Astrocyte (in vitro differentiated cells and primary cell): Measurements from ENCODE around the gene ARSI. TPM values are rescaled to one million over a fixed set of nuclear protein-coding genes. Genes with fewer than 3 reads are reported as not detected.
A peak's percentile ranks its signal among the peaks of the same experiment; 100 is the strongest.

Experiments used
- DNase-seq: peaks from one replicate; pipeline ENCODE4 v3.0.0-alpha.2; 2010; ENCODE audit warnings: low read depth
- FAIRE-seq: peaks from 2 replicates; lab custom pipeline; 2011; peaks lifted over from hg19 to GRCh38; lab: Jason Lieb, UNC
- H2AFZ ChIP-seq: 2 replicates; pipeline ENCODE4 v1.6.0; 2012; ENCODE audit warnings: low read depth, low read length, inconsistent platforms
- H3K27ac ChIP-seq: 2 replicates; pipeline ENCODE4 v1.5.1; 2011; ENCODE audit warnings: low read depth, low read length, inconsistent platforms
- H3K27me3 ChIP-seq: 2 replicates; pipeline ENCODE4 v1.6.0; 2011; ENCODE audit warnings: low read length, inconsistent platforms; ENCODE audit not compliant: insufficient read depth
- H3K36me3 ChIP-seq: 2 replicates; pipeline ENCODE4 v1.5.1; 2011; ENCODE audit warnings: low read length, inconsistent platforms; ENCODE audit not compliant: insufficient read depth
- H3K4me1 ChIP-seq: 2 replicates; pipeline ENCODE4 v1.5.1; 2011; ENCODE audit warnings: low read length, inconsistent platforms; ENCODE audit not compliant: insufficient read depth
- H3K4me2 ChIP-seq: 2 replicates; pipeline ENCODE4 v1.6.0; 2012; ENCODE audit warnings: low read length, inconsistent platforms
- H3K4me3 ChIP-seq: 2 replicates; pipeline ENCODE4 v1.5.1; 2011; ENCODE audit warnings: low read depth, mild to moderate bottlenecking, low read length, inconsistent platforms; ENCODE audit not compliant: insufficient read depth
- H3K79me2 ChIP-seq: 2 replicates; pipeline ENCODE4 v1.6.0; 2012; ENCODE audit warnings: mild to moderate bottlenecking, low read length, inconsistent platforms; ENCODE audit not compliant: insufficient read depth
- H3K9ac ChIP-seq: 2 replicates; pipeline ENCODE4 v1.6.0; 2012; ENCODE audit warnings: mild to moderate bottlenecking, low read length, inconsistent platforms
- H3K9me3 ChIP-seq: 2 replicates; pipeline ENCODE4 v1.5.1; 2012; ENCODE audit warnings: low read depth, mild to moderate bottlenecking, low read length, inconsistent platforms; ENCODE audit not compliant: insufficient read depth
- H4K20me1 ChIP-seq: 2 replicates; pipeline ENCODE4 v1.6.0; 2012; ENCODE audit warnings: low read length, inconsistent platforms; ENCODE audit not compliant: insufficient read depth
- H3K27ac Mint-ChIP-seq: one replicate; pipeline ENCODE4 v1.8.0; 2021; ENCODE audit warnings: mild to moderate bottlenecking, mixed read lengths; ENCODE audit not compliant: unreplicated experiment
- H3K27me3 Mint-ChIP-seq: one replicate; pipeline ENCODE4 v1.8.0; 2021; ENCODE audit warnings: low read depth, mixed read lengths; ENCODE audit not compliant: unreplicated experiment
- H3K36me3 Mint-ChIP-seq: one replicate; pipeline ENCODE4 v1.8.0; 2021; ENCODE audit warnings: low read depth, mixed read lengths; ENCODE audit not compliant: unreplicated experiment
- H3K4me1 Mint-ChIP-seq: one replicate; pipeline ENCODE4 v1.8.0; 2021; ENCODE audit warnings: low read depth, mixed read lengths; ENCODE audit not compliant: unreplicated experiment
- H3K4me3 Mint-ChIP-seq: one replicate; pipeline ENCODE4 v1.8.0; 2021; ENCODE audit warnings: mild to moderate bottlenecking, moderate library complexity, mixed read lengths; ENCODE audit not compliant: unreplicated experiment
- H3K9me3 Mint-ChIP-seq: one replicate; pipeline ENCODE4 v1.8.0; 2021; ENCODE audit warnings: mild to moderate bottlenecking, mixed read lengths; ENCODE audit not compliant: unreplicated experiment
- EZH2 ChIP-seq: IDR thresholded peaks from 2 replicates; pipeline ENCODE4 v1.6.1; 2012; ENCODE audit warnings: mild to moderate bottlenecking, low read length, inconsistent platforms; ENCODE audit not compliant: insufficient read depth
- total RNA-seq: library from RNA; stranded (reverse); gene quantifications from 2 replicates; pipeline ENCODE4 v1.2.1, GENCODE V29; 2021
- TF ChIP-seq, protein P1 (sequence below): IDR thresholded peaks from 2 replicates; pipeline ENCODE4 v1.5.1; 2011; ENCODE audit warnings: low read depth, mild to moderate bottlenecking, inconsistent platforms, low read length, moderate library complexity; ENCODE audit not compliant: insufficient read depth

Gene ARSI
- total RNA-seq, 1 donor from 2014 or later: 23.0 TPM

DNA sequence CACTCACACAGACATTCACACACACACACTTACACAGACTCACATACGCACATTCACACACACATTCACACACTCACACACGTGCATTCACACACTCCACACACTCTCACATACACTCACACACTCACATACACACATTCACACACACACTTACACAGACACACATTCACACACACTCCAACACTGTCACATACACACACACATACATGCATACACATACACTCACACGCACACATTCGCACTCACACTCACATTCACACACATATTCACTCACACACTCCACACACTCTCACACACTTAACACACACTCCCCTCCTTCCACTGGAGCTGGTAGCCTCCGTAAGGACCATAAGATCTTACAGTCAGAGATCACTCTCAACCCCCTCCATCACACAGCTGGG is 39.3 kb downstream of the ARSI start:
- Mint-ChIP-seq H3K36me3 (no peaks in the 10 kb centered on the region), H3K4me1 (peaks cover 34% of the 10 kb centered on the region), H3K27me3 (peaks cover under 1% of the 10 kb centered on the region), H3K27ac (no peak overlapping the region), H3K4me3 (no peak overlapping the region), H3K9me3 (no peaks in the 10 kb centered on the region)
- H3K27me3 ChIP-seq: no peaks in the 10 kb centered on the region
- no peaks in the 10 kb centered on the region for H3K79me2 ChIP-seq
- no peak overlapping the region for H3K4me3 ChIP-seq
- no peaks in the 10 kb centered on the region for H4K20me1 ChIP-seq
- no peak overlapping the region for H2AFZ ChIP-seq
- no peak for TF ChIP-seq EZH2
- TF ChIP-seq, protein P1, sequence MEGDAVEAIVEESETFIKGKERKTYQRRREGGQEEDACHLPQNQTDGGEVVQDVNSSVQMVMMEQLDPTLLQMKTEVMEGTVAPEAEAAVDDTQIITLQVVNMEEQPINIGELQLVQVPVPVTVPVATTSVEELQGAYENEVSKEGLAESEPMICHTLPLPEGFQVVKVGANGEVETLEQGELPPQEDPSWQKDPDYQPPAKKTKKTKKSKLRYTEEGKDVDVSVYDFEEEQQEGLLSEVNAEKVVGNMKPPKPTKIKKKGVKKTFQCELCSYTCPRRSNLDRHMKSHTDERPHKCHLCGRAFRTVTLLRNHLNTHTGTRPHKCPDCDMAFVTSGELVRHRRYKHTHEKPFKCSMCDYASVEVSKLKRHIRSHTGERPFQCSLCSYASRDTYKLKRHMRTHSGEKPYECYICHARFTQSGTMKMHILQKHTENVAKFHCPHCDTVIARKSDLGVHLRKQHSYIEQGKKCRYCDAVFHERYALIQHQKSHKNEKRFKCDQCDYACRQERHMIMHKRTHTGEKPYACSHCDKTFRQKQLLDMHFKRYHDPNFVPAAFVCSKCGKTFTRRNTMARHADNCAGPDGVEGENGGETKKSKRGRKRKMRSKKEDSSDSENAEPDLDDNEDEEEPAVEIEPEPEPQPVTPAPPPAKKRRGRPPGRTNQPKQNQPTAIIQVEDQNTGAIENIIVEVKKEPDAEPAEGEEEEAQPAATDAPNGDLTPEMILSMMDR: no peak
- FAIRE-seq (peak; percentile 84), DNase-seq (no peak)
- H3K27ac ChIP-seq: peak overlapping the region; percentile 9
- peak overlapping the region; percentile 17 for H3K9ac ChIP-seq
- H3K36me3 ChIP-seq: no peaks in the 10 kb centered on the region
- H3K4me1 ChIP-seq: peaks cover 22% of the 10 kb centered on the region
- H3K9me3 ChIP-seq: no peaks in the 10 kb centered on the region
- peak overlapping the region; percentile 75 for H3K4me2 ChIP-seq

DNA sequence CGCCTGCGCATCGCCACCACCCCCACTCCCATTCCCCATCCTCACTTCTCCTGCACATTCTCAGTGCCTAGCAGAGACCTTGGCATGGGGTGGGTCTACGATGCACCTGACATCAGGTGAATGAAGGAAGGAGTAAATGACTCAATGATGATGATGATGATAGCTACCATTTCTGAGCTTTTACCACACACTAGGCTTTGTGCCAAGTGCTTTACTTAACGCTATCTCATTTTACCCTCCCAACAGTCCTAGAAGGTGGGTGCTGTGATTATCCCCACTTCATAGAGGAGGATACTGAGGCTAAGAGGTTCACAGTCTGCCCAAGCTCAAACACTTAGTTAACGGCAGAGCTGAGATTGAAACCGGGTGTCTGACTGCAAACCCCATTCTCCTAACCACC is 40.2 kb downstream of the ARSI start:
- no peaks in the 10 kb centered on the region for H3K36me3 Mint-ChIP-seq
- H2AFZ ChIP-seq: no peak overlapping the region
- H3K79me2 ChIP-seq: no peaks in the 10 kb centered on the region
- no peaks in the 10 kb centered on the region for H3K27me3 ChIP-seq
- no peaks in the 10 kb centered on the region for H3K27me3 Mint-ChIP-seq
- no peaks in the 10 kb centered on the region for H3K9me3 ChIP-seq
- H3K27ac Mint-ChIP-seq: no peak overlapping the region
- peaks cover 22% of the 10 kb centered on the region for H3K4me1 ChIP-seq
- H3K9ac ChIP-seq: no peak overlapping the region
- H3K4me2 ChIP-seq: no peak overlapping the region
- H3K27ac ChIP-seq: no peak overlapping the region
- H3K4me3 Mint-ChIP-seq: no peak overlapping the region
- no peaks in the 10 kb centered on the region for H3K9me3 Mint-ChIP-seq
- no peak for DNase-seq
- H4K20me1 ChIP-seq: no peaks in the 10 kb centered on the region
- no peaks in the 10 kb centered on the region for H3K36me3 ChIP-seq
- H3K4me1 Mint-ChIP-seq: peaks cover 40% of the 10 kb centered on the region
- no peak overlapping the region for H3K4me3 ChIP-seq
- FAIRE-seq: no peak
- TF ChIP-seq, protein P1: no peak
- TF ChIP-seq EZH2: no peak

DNA sequence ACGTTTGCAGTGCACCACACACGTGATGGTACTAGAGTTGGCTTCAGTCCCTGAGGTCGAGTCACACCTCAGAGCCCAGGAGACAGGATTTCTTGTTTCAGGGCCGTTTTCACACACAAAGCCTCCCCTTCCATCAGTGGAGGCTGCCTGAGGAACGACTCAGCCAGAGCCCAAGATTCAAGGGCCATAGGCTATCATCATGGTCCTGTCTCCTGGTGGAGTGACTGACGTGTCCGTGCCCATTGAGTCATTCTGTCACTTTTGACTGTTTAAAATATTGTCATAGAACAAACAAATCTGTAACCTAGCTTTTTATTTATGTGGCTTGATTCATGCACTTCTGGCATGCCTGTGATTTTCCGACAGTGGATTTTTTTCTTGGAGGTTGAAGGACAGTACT is 41.5 kb downstream of the ARSI start:
- H3K79me2 ChIP-seq: no peaks in the 10 kb centered on the region
- FAIRE-seq: no peak
- H3K4me1 ChIP-seq: peaks cover 22% of the 10 kb centered on the region
- Mint-ChIP-seq H3K27me3 (no peaks in the 10 kb centered on the region), H3K27ac (no peak overlapping the region), H3K36me3 (no peaks in the 10 kb centered on the region), H3K4me3 (no peak overlapping the region), H3K4me1 (peaks cover 37% of the 10 kb centered on the region), H3K9me3 (no peaks in the 10 kb centered on the region)
- no peaks in the 10 kb centered on the region for H4K20me1 ChIP-seq
- H3K36me3 ChIP-seq: no peaks in the 10 kb centered on the region
- H3K9me3 ChIP-seq: no peaks in the 10 kb centered on the region
- no peak overlapping the region for H3K4me2 ChIP-seq
- DNase-seq: no peak
- H3K4me3 ChIP-seq: no peak overlapping the region
- H2AFZ ChIP-seq: no peak overlapping the region
- TF ChIP-seq, protein P1: no peak
- TF ChIP-seq EZH2: no peak
- H3K27ac ChIP-seq: no peak overlapping the region
- H3K9ac ChIP-seq: no peak overlapping the region
- no peaks in the 10 kb centered on the region for H3K27me3 ChIP-seq
